Stomach (tissue), 9 donors: ENCODE data around the gene PSEN1. TPM values are rescaled to one million over a fixed set of nuclear protein-coding genes. Genes with fewer than 3 reads are reported as not detected.

Source experiments
- DNase-seq, 2 donors: peaks; one replicate each; pipeline versions ENCODE4 v3.0.0 to v3.0.0-alpha.2; 2013 to 2019
- H3K27ac ChIP-seq, 5 donors: fragments of 200-600 bp in 4 of 5; sonication (generic) in 4 of 5; one replicate each; pipeline ENCODE4 v1.5.1; 2013 to 2019; ENCODE audit warnings: mild to moderate bottlenecking in 1 of 5, moderate library complexity in 1 of 5
- H3K27me3 ChIP-seq, 3 donors: fragments of 200-600 bp; sonication (generic); one replicate each; pipeline ENCODE4 v1.5.1; 2017 to 2019; ENCODE audit warnings: mixed run types in 1 of 3
- H3K36me3 ChIP-seq, 4 donors: fragments of 200-600 bp; sonication (generic); 1 replicate in 3 of 4; 2 replicates in 1 of 4; pipeline ENCODE4 v1.5.1; 2016 to 2019
- H3K4me1 ChIP-seq, 4 donors: fragments of 200-600 bp; sonication (generic); one replicate each; pipeline ENCODE4 v1.5.1; 2016 to 2019
- H3K4me3 ChIP-seq, 4 donors: fragments of 200-600 bp; sonication (generic) in 3 of 4; one replicate each; pipeline ENCODE4 v1.5.1; 2016 to 2019; ENCODE audit warnings: mild to moderate bottlenecking in 1 of 4
- H3K9me3 ChIP-seq, 4 donors: fragments of 200-600 bp; sonication (generic); one replicate each; pipeline ENCODE4 v1.5.1; 2016 to 2019
- EP300 ChIP-seq: sonication (generic); formaldehyde crosslinking; IDR thresholded peaks from one replicate; pipeline ENCODE4 v1.6.1; 2017; ENCODE audit warnings: antibody characterized with exemption
- POLR2A ChIP-seq, 4 donors: fragments of 450-650 bp; IDR thresholded peaks; one replicate each; pipeline ENCODE4 v1.6.1; 2016; ENCODE audit warnings: antibody characterized with exemption in 4 of 4, control low read depth in 2 of 4, mild to moderate bottlenecking in 1 of 4, moderate library complexity in 1 of 4
- POLR2AphosphoS5 ChIP-seq, 3 donors: sonication (generic); formaldehyde crosslinking; IDR thresholded peaks; one replicate each; pipeline ENCODE4 v1.6.1; 2016; ENCODE audit warnings: antibody characterized with exemption in 3 of 3
- WGBS, 5 donors: extraction: QIAGEN DNeasy Blood & Tissue Kit in 3 of 5; methylation state at CpG; one replicate each; pipeline versions ENCODE4 v1.1.5 to v1.1.7; 2013 to 2018; 5-methylcytosine and 5-hydroxymethylcytosine counted together
- intact Hi-C: fragments of 100-400 bp; cut with DNase I; formaldehyde crosslinking; loops from one replicate; pipeline ENCODE4 v1.15.1; 2023; ENCODE audit warnings: low total_unique reads
- polyA plus RNA-seq, 3 donors: library from polyadenylated mRNA; stranded (reverse); fragments of 200-250 nt; gene quantifications; one replicate each; pipeline ENCODE4 v1.2.3, GENCODE V29; 2013
- total RNA-seq, 5 donors: library from RNA; depleted of rRNA; stranded (reverse); fragments of >200 nt; gene quantifications; one replicate each; pipeline versions ENCODE4 v1.1.0 to v1.2.3, GENCODE V29; 2014 to 2016
- TF ChIP-seq, protein P1 (sequence below), 7 experiments: fragments of 450-650 bp in 4 of 7; fragments of 200-600 bp in 3 of 7; sonication (generic) in 3 of 7; IDR thresholded peaks; one replicate each; pipeline ENCODE4 v1.5.1; 2016 to 2019; ENCODE audit warnings: antibody characterized with exemption in 7 of 7, control low read depth in 2 of 7, mild to moderate bottlenecking in 1 of 7
- donor health status: healthy with polysubstance abuse.
- donor health status: Bipolar disorder and iron deficiency.
- donor health status: healthy.

PSEN1 gene
- total and polyA plus RNA-seq, 8 donors, result 5.8 to 89.8 (median 18.7) TPM

DNA sequence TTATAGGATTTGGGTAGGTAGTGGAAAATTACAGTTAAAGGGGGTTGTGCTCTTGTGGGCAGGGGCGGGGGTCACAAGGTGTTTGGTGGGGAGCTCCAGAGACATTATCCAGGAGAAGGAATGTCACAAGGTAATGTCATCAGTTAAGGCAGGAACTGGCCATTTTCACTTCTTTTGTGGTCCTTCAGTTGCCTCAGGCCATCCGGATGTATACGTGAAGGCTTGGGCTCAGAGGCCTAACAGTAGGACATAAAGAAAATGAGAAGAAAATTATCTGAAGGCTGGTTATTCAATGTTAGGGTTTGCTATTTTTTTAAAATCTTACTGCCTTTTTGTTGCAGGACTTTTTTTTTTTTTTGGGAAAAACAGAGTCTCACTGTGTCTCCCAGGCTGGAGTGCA lies 2.5 kb upstream of the PSEN1 start:
- peaks cover 0 to 7% (median 3%) of the 10 kb centered on the region in 4 donors for H3K9me3 ChIP-seq
- no peak for DNase-seq
- no peak for TF ChIP-seq POLR2A (IDR thresholded peaks at IDR 0.05)
- no peak for TF ChIP-seq EP300
- TF ChIP-seq, protein P1, sequence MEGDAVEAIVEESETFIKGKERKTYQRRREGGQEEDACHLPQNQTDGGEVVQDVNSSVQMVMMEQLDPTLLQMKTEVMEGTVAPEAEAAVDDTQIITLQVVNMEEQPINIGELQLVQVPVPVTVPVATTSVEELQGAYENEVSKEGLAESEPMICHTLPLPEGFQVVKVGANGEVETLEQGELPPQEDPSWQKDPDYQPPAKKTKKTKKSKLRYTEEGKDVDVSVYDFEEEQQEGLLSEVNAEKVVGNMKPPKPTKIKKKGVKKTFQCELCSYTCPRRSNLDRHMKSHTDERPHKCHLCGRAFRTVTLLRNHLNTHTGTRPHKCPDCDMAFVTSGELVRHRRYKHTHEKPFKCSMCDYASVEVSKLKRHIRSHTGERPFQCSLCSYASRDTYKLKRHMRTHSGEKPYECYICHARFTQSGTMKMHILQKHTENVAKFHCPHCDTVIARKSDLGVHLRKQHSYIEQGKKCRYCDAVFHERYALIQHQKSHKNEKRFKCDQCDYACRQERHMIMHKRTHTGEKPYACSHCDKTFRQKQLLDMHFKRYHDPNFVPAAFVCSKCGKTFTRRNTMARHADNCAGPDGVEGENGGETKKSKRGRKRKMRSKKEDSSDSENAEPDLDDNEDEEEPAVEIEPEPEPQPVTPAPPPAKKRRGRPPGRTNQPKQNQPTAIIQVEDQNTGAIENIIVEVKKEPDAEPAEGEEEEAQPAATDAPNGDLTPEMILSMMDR (IDR thresholded peaks at IDR 0.05), result no peak
- TF ChIP-seq POLR2AphosphoS5 (IDR thresholded peaks at IDR 0.05), result no peak
- H3K4me3 ChIP-seq, result no peak overlapping the region
- H3K4me1 ChIP-seq, result peaks cover 10 to 23% (median 20%) of the 10 kb centered on the region in 4 donors
- no peak overlapping the region for H3K27ac ChIP-seq
- intact Hi-C loops, result no loop called here
- no peaks in the 10 kb centered on the region for H3K27me3 ChIP-seq
- no peaks in the 10 kb centered on the region for H3K36me3 ChIP-seq
- 90 to 99% (median 96%) methylated on average over 3 of the region's 3 CpGs for WGBS, 5 donors

DNA sequence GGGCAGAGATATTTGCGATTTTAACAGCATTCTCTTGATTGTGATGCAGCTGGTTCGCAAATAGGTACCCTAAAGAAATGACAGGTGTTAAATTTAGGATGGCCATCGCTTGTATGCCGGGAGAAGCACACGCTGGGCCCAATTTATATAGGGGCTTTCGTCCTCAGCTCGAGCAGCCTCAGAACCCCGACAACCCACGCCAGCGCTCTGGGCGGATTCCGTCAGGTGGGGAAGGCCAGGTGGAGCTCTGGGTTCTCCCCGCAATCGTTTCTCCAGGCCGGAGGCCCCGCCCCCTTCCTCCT lies 271 bp upstream of the PSEN1 start:
- intact Hi-C loops, result no loop called here
- Histone ChIP-seq H3K27me3 (no peaks in the 10 kb centered on the region), H3K27ac (peak overlapping the region; percentile 93 to 99 (median 98)), H3K4me3 (peak overlapping the region; percentile 71 to 80 (median 76)), H3K4me1 (peaks cover 10 to 40% (median 30%) of the 10 kb centered on the region in 4 donors), H3K36me3 (no peaks in the 10 kb centered on the region), H3K9me3 (peaks cover 0 to 7% (median 3%) of the 10 kb centered on the region in 4 donors)
- WGBS, 5 donors, result 2 to 4% (median 2%) methylated on average over 5 to 16 of the region's 16 CpGs
- no peak for DNase-seq
- TF ChIP-seq POLR2A (IDR thresholded peaks at IDR 0.05) (no peak), EP300 (no peak), POLR2AphosphoS5 (IDR thresholded peaks at IDR 0.05) (no peak)
- TF ChIP-seq, protein P1 (IDR thresholded peaks at IDR 0.05), result no peak

DNA sequence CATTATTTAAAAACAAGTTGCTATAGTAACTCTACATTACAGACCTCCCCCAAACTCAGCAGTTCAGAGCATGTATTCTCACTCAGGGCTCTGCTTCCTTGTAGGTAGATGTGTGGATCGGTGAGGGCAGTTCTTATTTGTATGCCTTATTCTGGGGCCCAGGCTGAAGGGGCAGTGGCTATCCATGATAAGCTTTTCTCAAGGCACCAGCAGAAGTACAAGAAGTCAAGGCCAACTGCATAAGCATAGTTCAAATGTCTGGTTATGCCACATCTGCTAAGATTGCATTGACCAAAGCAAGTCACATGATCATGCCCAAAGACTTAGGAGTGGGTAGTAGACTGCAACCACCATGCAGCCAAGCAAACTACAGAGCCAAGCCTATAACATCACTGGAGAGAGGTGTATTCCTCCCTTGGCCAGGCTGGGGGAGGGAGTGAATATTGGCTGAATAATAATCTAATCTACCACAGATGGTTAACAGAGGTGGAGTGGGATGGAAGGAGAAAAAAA lies 4.6 kb downstream of the PSEN1 start:
- H3K4me1 ChIP-seq, result peaks cover 25 to 74% (median 47%) of the 10 kb centered on the region in 4 donors
- intact Hi-C loops, result no loop called here
- H3K27ac ChIP-seq, result no peak overlapping the region
- no peak overlapping the region for H3K4me3 ChIP-seq
- H3K9me3 ChIP-seq, result no peaks in the 10 kb centered on the region
- no peaks in the 10 kb centered on the region for H3K36me3 ChIP-seq
- 79 to 94% (median 87%) methylated on average over 1 of the region's 1 CpG for WGBS, 5 donors
- TF ChIP-seq POLR2A (IDR thresholded peaks at IDR 0.05), result no peak
- TF ChIP-seq EP300, result no peak
- TF ChIP-seq POLR2AphosphoS5 (IDR thresholded peaks at IDR 0.05), result no peak
- TF ChIP-seq, protein P1 (IDR thresholded peaks at IDR 0.05), result no peak
- H3K27me3 ChIP-seq, result no peaks in the 10 kb centered on the region
- peak in 1 of 2 donors; percentile 26 for DNase-seq

DNA sequence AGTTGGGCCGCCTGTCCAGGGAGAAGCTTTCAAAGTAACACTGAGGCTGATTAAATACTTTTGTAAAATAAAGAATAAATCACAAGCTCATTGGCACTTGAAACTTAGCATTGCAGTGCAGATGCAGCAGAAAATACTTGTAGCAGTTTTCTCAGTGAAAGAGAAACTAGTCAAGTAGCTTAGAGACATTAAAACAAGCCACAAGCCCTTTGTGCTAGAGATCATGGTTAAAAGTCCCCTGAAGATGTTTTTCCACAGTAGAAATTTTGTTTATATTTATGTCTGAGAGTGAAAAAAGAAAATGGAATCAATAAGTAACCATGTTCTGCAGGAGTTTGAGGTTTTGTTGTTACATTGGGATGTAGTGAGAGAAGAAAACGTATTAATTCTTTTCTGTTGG lies 5.9 kb downstream of the PSEN1 start:
- no peaks in the 10 kb centered on the region for H3K9me3 ChIP-seq
- H3K27me3 ChIP-seq, result no peaks in the 10 kb centered on the region
- no peak overlapping the region for H3K4me3 ChIP-seq
- intact Hi-C loops, result no loop called here
- DNase-seq, result no peak
- H3K36me3 ChIP-seq, result no peaks in the 10 kb centered on the region
- TF ChIP-seq, protein P1 (IDR thresholded peaks at IDR 0.05), result no peak
- no peak for TF ChIP-seq POLR2AphosphoS5 (IDR thresholded peaks at IDR 0.05)
- no peak for TF ChIP-seq POLR2A (IDR thresholded peaks at IDR 0.05)
- no peak for TF ChIP-seq EP300
- 60 to 80% (median 66%) methylated on average over 2 of the region's 2 CpGs for whole genome bisulfite sequencing, 5 donors
- H3K4me1 ChIP-seq, result peaks cover 22 to 84% (median 41%) of the 10 kb centered on the region in 4 donors
- peak overlapping the region in 1 of 5 donors; percentile 23 for H3K27ac ChIP-seq
